NCI-H2196 (cell line): Measurements from ENCODE around the gene TRIM46.
A peak's percentile ranks its signal among the peaks of the same experiment; 100 is the strongest.
"Not testable (repeated sequence)": the region's sequence is repeated elsewhere in the genome, so short reads cannot be mapped to it uniquely, and the experiment has no call there.

Experiments
- DNase-seq: peaks from one replicate; lab custom pipeline; 2025; ENCODE audit not compliant: unreplicated experiment; lab: John Stamatoyannopoulos, UW

Gene TRIM46

DNA sequence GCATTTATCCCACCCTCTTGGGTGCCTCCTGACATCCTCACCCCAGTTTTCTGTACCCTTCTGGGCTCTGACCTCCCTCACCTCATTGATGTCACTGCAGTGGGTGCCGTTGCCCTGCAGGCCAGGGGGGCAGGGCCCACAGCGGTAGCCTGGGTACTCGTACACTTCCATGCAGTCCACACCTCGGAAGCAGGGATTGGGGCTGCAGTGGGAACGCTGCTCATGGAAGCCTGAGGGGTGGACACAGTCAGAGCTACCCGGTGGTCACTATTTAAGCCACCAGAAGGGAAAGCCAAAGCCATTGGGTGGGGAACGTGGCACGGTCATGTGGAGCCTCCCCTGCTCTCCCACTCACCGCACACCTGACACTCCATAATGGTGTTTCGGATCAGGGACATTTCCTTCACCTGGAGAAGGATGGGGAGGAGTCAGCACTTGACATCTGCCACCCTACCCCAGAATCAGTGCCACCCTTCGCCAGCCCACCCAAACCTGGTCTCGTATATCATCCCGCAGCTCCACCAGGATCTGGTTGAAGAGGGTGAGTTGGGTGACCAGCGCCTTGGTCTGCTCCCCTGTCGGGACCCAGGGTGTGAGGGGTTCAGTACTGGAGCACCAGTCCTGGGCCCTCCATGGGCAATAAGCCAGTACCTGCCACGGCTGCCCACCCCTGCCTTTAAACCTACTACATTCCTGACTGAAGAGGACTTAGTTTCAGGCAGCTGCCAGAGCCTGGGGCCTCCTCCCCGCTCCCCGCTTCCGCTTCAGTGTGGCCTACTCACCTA lies 29.3 kb downstream of the TRIM46 start:
- DNase-seq, result no peak

DNA sequence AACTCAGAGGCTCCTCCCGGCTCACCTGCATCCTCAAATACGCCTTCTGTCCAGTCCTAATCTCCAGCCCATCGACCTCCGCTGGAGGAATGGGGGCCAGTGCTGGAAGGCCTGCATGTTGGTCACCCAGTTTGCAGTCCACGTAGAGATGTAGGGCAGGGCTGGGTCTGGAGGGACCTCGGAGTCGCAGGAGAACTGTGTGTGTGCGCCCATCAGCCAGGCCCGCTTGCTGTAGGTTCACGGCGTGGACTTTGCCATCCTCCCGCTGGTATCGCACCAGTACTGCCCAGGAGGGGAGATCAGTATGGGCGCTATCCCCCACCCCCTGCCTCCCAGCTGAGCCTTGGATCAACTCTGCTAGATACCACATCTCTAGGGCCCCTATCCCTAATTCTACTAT lies 31.4 kb downstream of the TRIM46 start:
- no peak for DNase-seq

DNA sequence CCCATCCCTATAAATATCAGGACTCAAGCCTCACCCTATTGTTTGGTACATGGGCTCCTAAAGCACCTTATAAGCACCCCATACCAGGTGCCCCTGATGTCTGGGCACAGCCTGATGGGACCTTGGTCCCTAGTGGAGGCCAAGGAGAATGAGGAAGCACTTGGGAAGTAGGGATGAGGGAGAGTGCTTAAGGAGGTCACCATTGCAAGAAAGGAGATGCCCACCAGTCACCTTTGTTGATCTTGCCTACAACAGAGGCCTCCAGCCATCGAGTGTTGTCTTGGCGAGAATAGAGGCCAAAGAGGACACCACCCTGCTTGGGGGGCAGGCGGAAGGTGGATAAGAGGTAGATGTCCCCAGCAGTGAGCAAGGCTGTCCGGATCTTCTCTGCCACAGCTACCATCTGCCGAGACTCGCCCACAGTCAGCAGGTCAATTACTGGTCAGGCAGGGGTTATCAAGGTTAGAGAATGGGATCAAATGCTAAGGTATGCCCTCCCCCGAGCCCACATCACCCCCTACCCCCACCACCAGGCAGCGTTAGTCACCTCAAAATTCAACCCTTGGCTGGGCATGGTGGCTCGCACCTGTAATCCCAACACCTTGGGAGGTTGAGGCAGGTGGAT lies 32.4 kb downstream of the TRIM46 start:
- DNase-seq, result no peak

DNA sequence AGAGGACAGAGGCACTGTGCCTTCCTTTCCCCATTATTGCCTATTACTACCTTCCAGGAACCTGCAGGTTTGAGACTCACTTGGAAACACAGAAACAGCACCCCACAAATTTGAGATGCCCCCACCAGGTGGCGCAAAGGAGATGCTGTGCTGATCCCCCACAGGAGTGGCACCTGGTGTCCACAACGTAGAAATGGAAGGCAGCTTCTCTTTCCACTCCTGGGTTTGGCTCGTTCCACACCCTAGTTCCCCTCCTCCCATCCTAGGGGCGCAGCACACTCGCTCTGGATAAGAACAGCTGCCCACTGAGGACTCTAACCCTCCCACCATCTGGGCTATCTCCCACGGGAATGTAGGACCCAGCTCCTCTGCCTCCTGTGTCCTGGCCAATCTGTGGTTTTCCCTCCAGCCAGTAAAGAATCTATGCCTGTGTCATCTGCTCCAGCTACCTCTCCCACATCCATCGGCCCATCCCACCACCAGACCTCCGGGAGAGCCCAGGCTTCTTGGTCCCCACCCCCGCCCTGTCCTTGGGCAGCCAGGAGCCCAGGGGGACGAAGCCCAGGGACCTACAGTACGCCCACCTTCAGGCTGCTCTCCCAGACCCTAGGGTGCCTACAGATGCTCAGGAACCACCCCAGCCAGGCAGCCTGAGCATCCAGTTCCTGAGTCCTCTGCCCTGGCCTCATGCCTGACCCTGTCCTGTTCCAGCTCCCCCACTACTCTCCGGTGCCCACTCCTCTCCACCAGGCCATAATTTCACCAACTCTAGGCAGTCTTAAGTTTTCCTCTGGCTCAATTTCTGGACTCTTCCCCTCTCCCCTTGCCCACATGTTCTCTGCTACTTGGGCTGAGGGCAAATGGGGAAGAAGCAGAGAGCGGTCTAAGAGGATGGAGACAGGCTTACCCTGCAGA lies 33.5 kb downstream of the TRIM46 start:
- DNase-seq, result peak; percentile 82

DNA sequence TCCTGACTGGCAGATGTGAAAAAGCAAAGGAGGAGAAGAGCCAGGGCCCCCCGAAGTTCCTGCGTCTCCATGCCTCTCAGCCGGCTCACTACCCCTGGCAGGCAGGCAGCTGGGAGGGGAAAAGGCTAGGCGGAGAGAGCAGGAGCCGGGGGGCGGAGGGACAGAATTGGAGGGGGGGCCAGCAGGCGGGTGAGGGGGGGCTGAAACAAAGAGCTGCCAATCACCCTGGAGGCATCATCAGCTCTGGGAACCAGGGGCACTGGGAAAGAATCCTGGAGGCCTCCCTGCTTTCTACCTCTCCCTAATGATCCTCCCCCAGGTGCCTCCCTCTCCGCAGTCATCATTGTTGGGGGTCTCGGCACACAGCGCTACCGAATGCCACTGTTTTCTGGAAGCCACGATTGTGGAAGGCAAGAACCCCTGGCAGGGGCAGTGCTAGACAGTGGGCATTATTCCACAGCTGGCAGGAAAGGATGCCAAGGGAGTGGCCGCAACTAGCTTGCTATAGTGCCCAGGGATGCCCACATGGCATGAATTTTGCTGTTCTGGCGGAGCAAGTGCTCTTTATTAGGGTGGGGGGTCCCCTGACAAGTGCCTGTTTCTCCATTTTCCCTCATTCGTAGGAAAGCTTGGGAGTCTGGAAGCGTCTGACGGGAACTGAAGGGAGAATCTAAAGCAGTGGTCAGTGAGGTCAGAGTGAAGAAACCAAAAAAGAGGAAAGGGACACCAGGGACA lies 34.3 kb downstream of the TRIM46 start, which contains the start of gene THBS3:
Gene THBS3 (minus strand): TSS at position 92 of the 735 bp plus-strand sequence. CDS start 21 bp downstream, at position 71.
- DNase-seq, result peak; percentile 27

DNA sequence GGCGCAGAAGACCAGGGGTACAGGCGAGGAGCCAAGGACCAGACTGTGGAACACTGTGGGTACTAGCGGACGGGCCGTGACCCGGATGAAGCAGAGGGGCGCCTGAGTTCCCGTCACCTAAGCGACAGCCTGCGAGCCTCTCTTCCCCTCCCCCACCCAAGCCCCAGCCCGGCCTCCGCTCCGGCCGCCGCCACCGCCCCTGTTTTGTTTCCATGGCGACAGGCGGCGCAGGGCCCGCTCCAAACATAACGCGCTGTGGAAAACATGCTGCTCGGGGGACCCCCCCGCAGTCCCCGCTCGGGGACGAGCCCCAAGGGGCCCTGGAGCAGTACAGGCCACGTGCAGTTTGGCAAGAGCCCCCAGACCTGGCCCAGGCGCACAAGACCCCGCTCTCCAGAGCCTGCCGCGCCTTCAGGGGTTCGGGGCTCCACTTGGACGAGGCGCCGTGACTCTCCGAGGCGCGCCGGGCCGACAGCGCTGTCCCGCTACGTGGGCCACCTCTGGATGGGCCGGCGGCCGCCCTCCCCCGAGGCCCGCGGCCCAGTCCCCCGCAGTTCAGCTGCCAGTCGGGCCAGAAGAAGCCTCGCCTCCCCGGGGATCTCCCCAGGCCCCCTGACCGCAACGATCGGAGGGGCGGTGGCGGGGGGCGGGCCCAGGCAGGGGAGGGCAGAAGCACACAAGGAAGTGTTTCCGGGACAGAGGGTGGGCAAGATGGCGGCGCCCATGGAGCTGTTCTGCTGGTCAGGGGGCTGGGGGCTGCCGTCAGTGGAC lies 35.1 kb downstream of the TRIM46 start, which contains the start of gene MTX1:
Gene MTX1 (plus strand): TSS at position 155 of the 771 bp plus-strand sequence. CDS start 110 bp downstream, at position 265.
- DNase-seq, result peak; percentile 89

DNA sequence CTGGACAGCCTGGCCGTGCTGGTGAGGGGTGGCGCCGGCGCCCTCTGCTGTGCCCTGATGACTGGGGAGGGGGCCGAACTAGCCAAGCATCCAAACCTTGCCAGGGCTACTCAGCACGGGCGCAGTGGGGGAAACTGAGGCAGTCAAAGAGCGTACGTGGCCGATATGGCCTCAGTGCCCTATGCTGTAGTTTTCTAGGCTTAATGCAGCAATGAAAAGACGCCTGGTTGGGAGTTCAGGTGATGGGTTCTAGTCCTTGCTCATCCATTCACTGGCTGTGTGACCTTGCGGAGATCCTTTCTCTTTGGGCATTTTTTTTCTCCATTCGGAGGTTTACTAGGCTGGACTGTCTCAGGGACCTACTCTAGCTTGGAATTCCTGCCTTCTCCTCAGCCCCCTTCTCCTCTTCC lies 35.7 kb downstream of the TRIM46 start:
- DNase-seq, result no peak

DNA sequence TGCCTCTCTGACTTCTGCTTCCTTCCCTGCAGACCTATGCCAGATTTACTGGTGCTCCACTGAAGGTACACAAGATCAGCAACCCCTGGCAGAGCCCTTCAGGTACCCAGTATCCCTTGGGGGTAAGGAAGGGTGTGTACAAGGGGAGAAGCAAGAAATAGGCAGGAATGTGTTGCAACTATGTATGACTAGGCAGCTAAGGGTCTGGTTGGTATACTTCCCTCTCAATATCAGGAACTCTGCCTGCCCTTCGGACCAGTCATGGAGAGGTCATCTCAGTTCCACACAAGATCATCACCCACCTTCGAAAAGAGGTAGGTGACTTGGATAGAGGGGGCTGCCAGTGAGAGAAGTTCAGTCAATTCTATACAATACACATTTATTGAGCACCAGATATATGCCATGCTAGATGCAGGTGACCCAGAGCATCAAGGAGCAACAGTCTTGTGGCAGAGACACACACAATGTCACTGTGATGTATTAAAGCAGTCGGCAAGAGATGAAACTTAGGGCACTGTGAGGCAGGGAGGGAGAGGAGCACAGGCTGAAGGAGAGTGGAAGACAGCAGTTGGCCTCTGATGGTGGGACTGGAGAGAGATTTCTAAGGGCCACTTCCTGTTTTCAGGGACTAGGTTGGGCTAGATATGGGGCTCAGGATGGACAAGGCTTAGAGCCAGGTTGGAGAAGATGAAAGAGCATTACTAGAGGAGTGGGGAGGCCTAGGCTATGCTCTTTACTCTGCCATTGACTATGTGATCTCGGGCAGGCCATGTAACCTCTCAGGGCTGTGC lies 36.9 kb downstream of the TRIM46 start:
- DNase-seq, result no peak

DNA sequence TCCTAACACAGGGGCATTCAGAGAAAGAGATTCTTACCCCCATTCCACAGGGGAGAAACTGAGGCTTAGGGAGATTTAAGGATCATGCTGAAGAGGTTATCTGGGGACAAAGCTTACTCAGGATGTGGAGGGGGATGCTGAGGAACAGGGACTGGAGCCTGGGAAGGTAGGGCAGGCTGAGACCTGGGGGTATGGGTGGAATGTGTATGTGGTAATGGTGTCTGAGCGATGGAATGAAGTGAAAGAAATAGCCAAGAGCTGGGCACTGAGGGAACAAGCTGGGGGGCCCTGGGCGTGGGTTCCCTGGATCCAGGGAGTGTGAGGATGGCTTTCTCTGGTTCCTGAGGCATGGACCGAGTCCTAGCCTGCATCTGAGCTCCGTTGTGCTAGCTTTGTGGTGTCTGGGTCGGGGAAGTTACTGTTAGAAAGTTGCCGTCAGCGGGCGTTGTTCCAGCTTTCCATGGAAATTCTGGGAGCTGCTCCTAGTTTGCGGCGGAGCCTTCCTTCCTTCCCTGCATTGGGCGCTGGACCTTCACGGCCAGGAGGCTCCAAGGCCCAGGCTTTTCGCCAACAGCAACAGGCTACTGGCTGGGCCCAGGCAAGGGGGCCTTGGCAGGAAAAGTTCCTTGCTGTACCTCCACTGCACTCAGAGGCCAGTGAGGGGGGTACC lies 37.9 kb downstream of the TRIM46 start:
- not testable (repeated sequence) for DNase-seq

DNA sequence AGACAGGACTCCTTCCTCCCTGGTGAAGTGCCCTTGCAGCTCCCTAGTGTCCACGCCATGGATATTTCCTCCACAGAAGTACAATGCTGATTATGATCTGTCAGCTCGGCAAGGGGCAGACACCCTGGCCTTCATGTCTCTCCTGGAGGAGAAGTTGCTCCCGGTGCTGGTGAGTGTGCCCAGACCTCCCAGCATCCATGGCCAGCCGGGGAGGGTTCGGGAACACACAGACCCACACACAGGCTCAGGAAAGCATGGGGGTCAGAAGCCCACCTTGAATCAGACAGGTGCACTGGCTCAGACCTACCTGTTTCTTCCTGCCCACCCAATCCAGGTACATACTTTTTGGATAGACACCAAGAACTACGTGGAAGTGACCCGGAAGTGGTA lies 38.4 kb downstream of the TRIM46 start:
- not testable (repeated sequence) for DNase-seq

DNA sequence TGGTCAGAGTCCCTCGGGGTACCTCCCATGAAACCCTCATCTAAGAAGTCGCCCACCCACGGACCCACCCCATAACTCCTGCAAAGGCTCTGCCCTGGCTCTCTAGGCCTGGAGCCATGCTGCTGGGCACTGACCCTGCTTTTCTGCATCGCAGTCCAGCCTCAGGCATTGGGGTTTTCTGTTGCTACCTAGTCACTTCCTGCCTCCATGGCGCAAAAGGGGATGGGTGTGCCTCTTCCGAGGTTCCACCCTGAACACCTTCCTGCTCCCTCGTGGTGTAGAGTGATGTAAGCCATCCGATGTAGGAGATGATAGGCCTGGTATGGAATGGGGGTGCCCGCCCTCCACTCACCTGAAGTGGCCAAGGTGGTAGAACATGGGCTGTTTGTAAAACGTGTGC lies 41.1 kb downstream of the TRIM46 start:
- DNase-seq, result not testable (repeated sequence)

DNA sequence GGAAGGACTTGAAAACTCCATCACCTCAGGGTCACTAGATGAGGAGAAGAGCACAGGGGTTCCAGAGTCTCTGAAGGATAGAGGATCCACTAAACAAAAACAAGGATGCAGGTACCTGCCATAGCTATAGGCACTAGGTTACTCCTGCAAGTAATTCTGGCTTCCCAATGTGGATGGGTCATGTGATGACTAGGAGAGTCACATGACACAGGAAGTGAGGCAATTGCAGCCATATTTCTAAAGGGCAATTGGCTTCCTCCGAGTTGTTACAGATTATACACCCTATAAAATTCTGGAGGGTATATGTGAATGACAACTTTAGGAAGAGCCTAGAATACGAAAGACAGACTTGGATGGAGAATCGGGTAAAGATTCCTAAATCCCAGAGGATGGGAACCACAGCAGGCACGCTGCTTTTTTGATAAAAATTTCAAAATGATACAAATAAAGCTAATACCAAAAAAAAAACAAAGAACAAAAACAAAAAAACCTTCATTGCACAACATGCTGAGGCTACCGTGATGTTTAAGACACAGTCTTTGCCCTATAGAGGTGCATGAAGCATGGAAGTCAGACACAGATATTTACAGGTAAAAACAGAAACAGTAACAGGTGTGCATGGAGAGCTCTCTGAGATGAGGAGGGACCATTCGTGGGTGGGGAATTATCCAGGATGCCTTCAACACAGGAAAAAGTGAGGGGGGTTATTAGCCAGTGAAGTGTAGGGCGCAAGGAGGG lies 45.4 kb downstream of the TRIM46 start:
- DNase-seq, result peak; percentile 82

DNA sequence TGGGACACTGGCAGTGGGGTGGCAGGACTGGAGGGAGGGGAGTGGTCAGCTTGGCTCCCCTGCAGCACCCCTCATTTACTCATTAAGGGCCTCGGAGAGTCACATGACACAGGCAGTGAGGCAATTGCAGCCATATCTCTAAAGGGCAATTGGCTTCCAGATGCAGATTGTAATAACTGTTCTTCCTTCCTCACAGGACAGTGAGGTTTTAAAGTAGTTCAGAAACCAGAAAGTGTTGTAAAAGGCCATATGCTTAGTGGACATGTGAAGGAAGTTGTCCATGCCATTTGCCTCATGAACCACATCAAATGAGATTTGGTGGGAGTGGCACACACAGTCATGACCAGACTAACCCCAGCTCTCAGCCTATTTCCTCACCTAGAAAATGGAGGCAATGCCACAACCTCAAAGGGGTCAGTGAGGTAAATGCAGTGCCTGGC lies 46.0 kb downstream of the TRIM46 start:
- DNase-seq, result peak; percentile 32

DNA sequence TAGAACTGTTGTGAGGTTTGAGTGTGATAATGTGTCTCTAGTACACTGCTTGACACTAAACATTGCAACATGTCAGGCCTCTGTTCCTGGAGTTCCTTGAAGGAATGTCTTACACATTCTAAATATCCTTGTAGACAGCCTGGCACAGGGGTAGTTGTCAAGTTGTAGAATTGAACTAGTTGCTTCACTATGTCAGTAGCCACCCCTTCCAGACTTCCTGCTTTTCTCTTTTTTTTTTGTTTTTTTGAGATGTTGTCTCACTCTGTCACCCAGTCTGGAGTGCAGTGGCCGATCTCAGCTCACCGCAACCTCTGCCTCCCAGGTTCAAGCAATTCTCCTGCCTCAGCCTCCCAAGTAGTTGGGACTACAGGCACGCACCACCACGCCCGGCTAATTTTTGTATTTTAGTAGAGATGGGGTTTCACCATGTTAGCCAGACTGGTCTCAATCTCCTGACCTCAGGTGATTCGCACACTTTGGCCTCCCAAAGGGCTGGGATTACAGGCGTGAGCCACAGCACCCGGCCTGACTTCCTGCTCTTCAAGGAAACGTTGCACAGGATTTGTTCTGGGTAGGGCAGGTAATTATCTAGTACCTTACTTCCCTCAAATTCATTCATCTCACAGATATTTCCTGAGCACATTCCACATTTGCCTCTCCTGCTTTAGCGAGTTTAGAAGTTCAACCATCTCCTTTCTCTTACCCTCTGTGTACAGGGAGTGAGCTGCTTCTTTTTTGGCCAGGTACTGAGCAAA lies 46.7 kb downstream of the TRIM46 start:
- DNase-seq, result not testable (repeated sequence)

DNA sequence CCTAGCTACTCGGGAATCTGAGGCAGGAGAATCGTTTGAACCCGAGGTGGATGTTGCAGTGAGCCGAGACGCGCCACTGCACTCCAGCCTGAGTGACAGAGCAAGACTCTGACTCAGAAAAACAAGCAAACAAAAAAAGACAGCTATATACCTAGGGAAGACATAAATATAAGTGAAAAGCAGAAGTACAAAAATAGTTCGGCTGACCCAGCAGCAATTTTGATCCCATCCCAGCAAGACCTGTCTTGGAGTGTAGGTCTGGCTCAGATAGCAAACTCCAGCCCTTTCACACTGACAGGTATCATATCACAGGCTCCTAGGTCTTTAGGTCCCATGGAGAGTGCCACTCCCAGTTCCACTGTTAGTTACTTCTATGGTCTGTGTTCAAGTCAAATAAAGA lies 49.4 kb downstream of the TRIM46 start:
- DNase-seq, result no peak

DNA sequence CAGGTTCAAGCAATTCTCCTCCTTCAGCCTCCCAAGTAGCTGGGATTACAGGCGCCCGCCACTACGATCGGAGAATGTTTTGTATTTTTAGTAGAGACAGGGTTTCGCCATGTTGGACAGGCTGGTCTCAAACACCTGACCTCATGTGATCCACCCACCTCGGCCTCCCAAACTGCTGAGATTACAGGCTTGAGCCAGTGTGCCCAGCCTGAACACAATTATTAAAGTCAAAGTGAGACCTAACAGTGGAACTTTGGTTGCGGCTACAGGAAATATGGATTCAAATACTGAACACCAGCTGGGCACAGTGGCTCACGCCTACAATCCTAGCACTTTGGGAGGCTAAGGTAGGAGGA lies 51.7 kb downstream of the TRIM46 start:
- not testable (repeated sequence) for DNase-seq
